Fibroblast of lung (primary cell): ENCODE results near the gene TTC38. TPM values are rescaled to one million over a fixed set of nuclear protein-coding genes. Genes with fewer than 3 reads are reported as not detected.

Experiments
- DNase-seq, 2 donors: peaks; one replicate each; pipeline versions ENCODE4 v3.0.0 to v3.0.0-alpha.2; 2010; ENCODE audit warnings: low read depth in 2 of 2
- H2AFZ ChIP-seq: 2 replicates; pipeline ENCODE4 v1.5.1; 2012; ENCODE audit warnings: low read length, control low read depth, inconsistent platforms
- H3K27ac ChIP-seq: 2 replicates; pipeline ENCODE4 v1.5.1; 2011; ENCODE audit warnings: low read length, control low read depth; ENCODE audit not compliant: insufficient read depth
- H3K27me3 ChIP-seq: 2 replicates; pipeline ENCODE4 v1.5.1; 2011; ENCODE audit warnings: mild to moderate bottlenecking, low read length; ENCODE audit not compliant: control insufficient read depth, insufficient read depth
- H3K36me3 ChIP-seq: 2 replicates; pipeline ENCODE4 v1.5.1; 2011; ENCODE audit warnings: low read length; ENCODE audit not compliant: control insufficient read depth, insufficient read depth
- H3K4me1 ChIP-seq: 2 replicates; pipeline ENCODE4 v1.5.1; 2011; ENCODE audit warnings: low read length; ENCODE audit not compliant: control insufficient read depth, insufficient read depth; ENCODE audit errors: extremely low read depth
- H3K4me2 ChIP-seq: 2 replicates; pipeline ENCODE4 v1.5.1; 2011; ENCODE audit warnings: low read length, control low read depth; ENCODE audit not compliant: insufficient read depth; ENCODE audit errors: extremely low read depth
- H3K4me3 ChIP-seq, 4 experiments: fragments of 200-600 bp in 1 of 4; sonication (generic) in 1 of 4; replicated peaks in 1 of 4; 2 replicates each; pipeline ENCODE4 v1.5.1; 2011 to 2016; ENCODE audit warnings: low read length in 4 of 4, low read depth in 3 of 4, mild to moderate bottlenecking in 3 of 4, control low read depth in 2 of 4, inconsistent platforms in 1 of 4, mixed read lengths in 1 of 4; ENCODE audit not compliant: insufficient read depth in 1 of 4; ENCODE audit errors: control extremely low read depth in 1 of 4
- H3K79me2 ChIP-seq: 2 replicates; pipeline ENCODE4 v1.5.1; 2012; ENCODE audit warnings: mild to moderate bottlenecking, low read length, inconsistent platforms; ENCODE audit not compliant: control insufficient read depth, insufficient read depth
- H3K9ac ChIP-seq: 2 replicates; pipeline ENCODE4 v1.5.1; 2011; ENCODE audit warnings: mild to moderate bottlenecking, low read length, control low read depth; ENCODE audit not compliant: insufficient read depth
- H3K9me3 ChIP-seq: 2 replicates; pipeline ENCODE4 v1.5.1; 2012; ENCODE audit warnings: low read depth, low read length; ENCODE audit not compliant: control insufficient read depth, insufficient read depth
- H4K20me1 ChIP-seq: 2 replicates; pipeline ENCODE4 v1.5.1; 2011; ENCODE audit warnings: low read length; ENCODE audit not compliant: control insufficient read depth, insufficient read depth; ENCODE audit errors: extremely low read depth
- CTCF ChIP-seq, 2 donors: IDR thresholded peaks in 1 of 2; conservative IDR thresholded peaks in 1 of 2; 1 replicate in 1 of 2; 2 replicates in 1 of 2; pipeline ENCODE4 v1.5.1; 2011 to 2012; ENCODE audit warnings: low read length in 2 of 2, control low read depth in 1 of 2, inconsistent platforms in 1 of 2, low read depth in 1 of 2, mild to moderate bottlenecking in 1 of 2
- EZH2 ChIP-seq: IDR thresholded peaks from 2 replicates; pipeline ENCODE4 v1.5.1; 2012; ENCODE audit warnings: low read length, control low read depth, mild to moderate bottlenecking; ENCODE audit errors: missing control alignments
- polyA plus RNA-seq, 2 donors: library from polyadenylated mRNA; depleted of rRNA in 1 of 2; stranded (reverse) in 1 of 2; unstranded in 1 of 2; fragments of >200 nt; gene quantifications; 2 replicates each; pipeline ENCODE4 v1.2.1, GENCODE V29; 2011 to 2012; ENCODE audit warnings: missing spikeins in 1 of 2
- total RNA-seq: library from RNA; depleted of rRNA; stranded (reverse); fragments of >200 nt; gene quantifications from 2 replicates; pipeline ENCODE4 v1.2.1, GENCODE V29; 2014

TTC38 gene
- total and polyA plus RNA-seq, 2 donors (not counting 1 experiment from before 2014, with no cell fraction given), result 17.6 to 27.6 TPM

DNA sequence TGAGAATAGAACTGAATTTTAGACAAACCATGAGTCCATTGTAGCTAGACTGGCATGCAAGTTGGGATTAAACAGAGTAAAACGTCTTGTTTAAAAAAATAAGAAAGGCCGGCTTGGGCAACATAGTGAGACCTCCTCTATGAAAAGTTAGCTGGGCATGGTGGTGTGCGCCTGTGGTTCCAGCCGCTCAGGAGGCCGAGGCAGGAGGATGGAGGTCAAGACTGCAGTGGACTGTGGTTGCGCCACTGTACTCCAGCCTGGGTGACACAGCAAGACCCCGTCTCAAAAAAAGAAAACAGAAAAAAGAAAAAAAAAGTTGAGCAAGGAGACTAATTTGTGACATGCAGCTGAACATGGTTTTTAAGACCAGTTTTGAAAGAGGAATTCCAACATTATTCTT lies 41.2 kb upstream of the TTC38 start:
- H3K9me3 ChIP-seq, result no peaks in the 10 kb centered on the region
- TF ChIP-seq EZH2 (no peak), CTCF (conservative IDR thresholded peaks at IDR 0.05 in 1 of 2, IDR thresholded peaks at IDR 0.05 in 1 of 2; ENCODE audit: low read depth in 1 of 2, low read length in 2 of 2) (no peak)
- no peak overlapping the region for H2AFZ ChIP-seq
- no peaks in the 10 kb centered on the region for H3K79me2 ChIP-seq
- peaks cover 2% of the 10 kb centered on the region for H3K36me3 ChIP-seq
- H3K4me1 ChIP-seq, result no peaks in the 10 kb centered on the region
- H4K20me1 ChIP-seq, result no peaks in the 10 kb centered on the region
- DNase-seq, result no peak
- no peak overlapping the region for H3K4me2 ChIP-seq
- H3K27me3 ChIP-seq, result no peaks in the 10 kb centered on the region
- H3K9ac ChIP-seq, result no peak overlapping the region
- no peak overlapping the region for H3K27ac ChIP-seq
- H3K4me3 ChIP-seq, result no peak overlapping the region

GRCh38 chr22:46229701-46230100 lies 38.1 kb upstream of the TTC38 start:
- Histone ChIP-seq H3K9me3 (no peaks in the 10 kb centered on the region), H3K27ac (no peak overlapping the region), H3K27me3 (no peaks in the 10 kb centered on the region), H3K9ac (no peak overlapping the region), H4K20me1 (no peaks in the 10 kb centered on the region), H3K4me3 (no peak overlapping the region), H3K36me3 (peaks cover 2% of the 10 kb centered on the region), H3K4me1 (no peaks in the 10 kb centered on the region), H3K4me2 (no peak overlapping the region), H3K79me2 (no peaks in the 10 kb centered on the region), H2AFZ (no peak overlapping the region)
- TF ChIP-seq CTCF (conservative IDR thresholded peaks at IDR 0.05 in 1 of 2, IDR thresholded peaks at IDR 0.05 in 1 of 2; ENCODE audit: low read depth in 1 of 2, low read length in 2 of 2) (no peak), EZH2 (no peak)
- DNase-seq, result no peak

DNA sequence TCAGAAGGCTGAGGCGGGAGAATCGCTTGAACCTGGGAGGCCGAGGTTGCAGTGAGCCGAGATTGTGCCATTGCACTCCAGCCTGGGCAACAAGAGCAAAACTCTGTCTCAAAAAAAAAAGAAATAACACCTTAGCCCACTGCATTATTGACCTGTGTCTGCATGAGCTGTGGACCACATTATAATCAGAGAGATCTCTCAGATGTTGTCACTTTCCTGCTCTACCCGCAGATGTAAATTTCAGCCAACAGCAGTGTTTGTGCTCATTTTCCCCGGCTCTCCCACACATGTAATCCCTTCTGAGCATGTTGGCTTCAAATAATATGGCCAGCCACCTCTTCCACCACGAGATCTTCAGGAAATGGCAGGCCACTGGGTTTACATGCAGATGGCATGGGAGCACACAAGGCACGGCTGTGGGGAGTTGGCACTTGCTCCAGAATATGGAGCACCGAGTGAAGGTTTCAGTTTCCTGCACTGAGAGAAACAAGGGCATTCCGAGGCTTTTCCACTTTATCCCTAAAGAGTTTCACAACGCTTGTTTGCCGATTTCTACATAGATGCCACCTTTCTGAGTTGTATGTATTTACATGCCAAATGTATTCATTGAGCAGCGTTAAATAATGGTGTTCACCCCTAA lies 37.4 kb upstream of the TTC38 start:
- no peaks in the 10 kb centered on the region for H3K4me1 ChIP-seq
- H3K79me2 ChIP-seq, result no peaks in the 10 kb centered on the region
- no peaks in the 10 kb centered on the region for H3K9me3 ChIP-seq
- no peak overlapping the region for H3K9ac ChIP-seq
- no peak for DNase-seq
- no peaks in the 10 kb centered on the region for H4K20me1 ChIP-seq
- peaks cover 2% of the 10 kb centered on the region for H3K36me3 ChIP-seq
- H3K27me3 ChIP-seq, result no peaks in the 10 kb centered on the region
- no peak overlapping the region for H3K4me2 ChIP-seq
- TF ChIP-seq CTCF (conservative IDR thresholded peaks at IDR 0.05 in 1 of 2, IDR thresholded peaks at IDR 0.05 in 1 of 2; ENCODE audit: low read depth in 1 of 2, low read length in 2 of 2), result no peak
- TF ChIP-seq EZH2, result no peak
- H2AFZ ChIP-seq, result no peak overlapping the region
- no peak overlapping the region for H3K27ac ChIP-seq
- H3K4me3 ChIP-seq, result no peak overlapping the region
